Measurements from ENCODE around the gene AMPD3. TPM values are rescaled to one million over a fixed set of nuclear protein-coding genes. Genes with fewer than 3 reads are reported as not detected.
"Not testable (repeated sequence)": the region's sequence is repeated elsewhere in the genome, so short reads cannot be mapped to it uniquely, and the experiment has no call there.

The AMPD3 gene
- polyA plus RNA-seq, 3 donors, result 5.6 to 8.1 (median 6.4) TPM

DNA sequence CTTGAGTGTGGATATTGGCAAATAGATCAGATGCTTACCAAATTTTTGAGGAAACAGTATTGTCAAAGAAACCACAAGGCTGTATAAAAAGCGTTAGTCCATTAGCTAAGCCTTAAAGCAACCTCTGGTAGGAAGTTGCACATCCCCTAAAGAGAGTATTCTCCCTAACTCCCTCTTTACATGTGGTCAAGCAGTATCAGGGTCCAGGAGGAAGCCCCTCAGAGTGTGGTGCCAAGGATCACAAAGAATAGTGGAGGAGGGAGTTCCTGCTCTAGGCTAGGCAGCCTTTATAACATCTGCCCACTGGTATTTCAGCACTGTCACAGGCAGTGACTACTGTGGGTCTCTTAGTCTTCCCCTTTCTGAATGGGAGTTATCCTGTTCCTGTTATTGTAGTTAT lies 18.8 kb upstream of the AMPD3 start:
- no peak for DNase-seq

DNA sequence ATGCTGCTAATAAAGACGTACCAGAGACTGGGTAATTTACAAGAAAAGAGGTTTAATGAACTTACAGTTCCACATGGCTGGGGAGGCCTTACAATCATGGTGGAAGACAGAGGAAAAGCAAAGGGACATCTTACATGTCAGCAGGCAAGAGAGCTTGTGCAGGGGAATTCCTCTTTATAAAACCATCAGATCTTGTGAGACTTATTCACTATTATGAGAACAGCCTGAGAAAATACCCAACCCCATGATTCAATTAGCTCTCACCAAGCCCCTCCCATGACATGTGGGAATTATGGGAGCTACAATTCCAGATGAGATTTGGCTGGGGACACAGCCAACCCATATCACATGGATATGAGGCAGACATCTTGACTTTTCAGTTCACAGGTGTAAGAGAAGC lies 18.4 kb upstream of the AMPD3 start:
- DNase-seq, result not testable (repeated sequence)

- DNase-seq, result no peak
These were observed 16.6 kb upstream of the AMPD3 start for GRCh38 chr11:10438458-10438857.

- DNase-seq, result no peak
These were observed 15.7 kb upstream of the AMPD3 start for GRCh38 chr11:10439351-10439750.

GRCh38 chr11:10439924-10440323 lies 15.1 kb upstream of the AMPD3 start:
- no peak for DNase-seq

DNA sequence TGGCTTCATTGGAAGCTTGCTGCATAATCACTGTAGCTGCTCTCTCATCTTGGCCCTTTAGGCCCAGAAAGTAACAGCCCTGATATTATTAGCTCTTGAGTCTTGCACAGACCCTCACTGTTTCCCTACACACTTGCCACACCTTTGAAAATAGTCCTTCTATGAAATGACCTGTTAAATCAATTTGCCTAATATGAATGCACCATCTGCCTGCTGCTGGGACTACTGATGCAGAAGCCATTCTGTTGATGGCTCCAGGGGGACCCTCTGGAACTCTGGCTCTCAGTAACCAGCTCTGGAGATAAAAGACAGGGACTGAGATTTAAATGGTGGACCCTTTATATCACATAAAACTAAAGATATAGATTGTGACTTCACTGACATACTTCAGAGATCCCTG lies 14.7 kb upstream of the AMPD3 start:
- DNase-seq, result no peak

- DNase-seq, result no peak
These were observed 14.0 kb upstream of the AMPD3 start for GRCh38 chr11:10441091-10441490.

- no peak for DNase-seq
These were observed 13.2 kb upstream of the AMPD3 start for GRCh38 chr11:10441652-10442503.

DNA sequence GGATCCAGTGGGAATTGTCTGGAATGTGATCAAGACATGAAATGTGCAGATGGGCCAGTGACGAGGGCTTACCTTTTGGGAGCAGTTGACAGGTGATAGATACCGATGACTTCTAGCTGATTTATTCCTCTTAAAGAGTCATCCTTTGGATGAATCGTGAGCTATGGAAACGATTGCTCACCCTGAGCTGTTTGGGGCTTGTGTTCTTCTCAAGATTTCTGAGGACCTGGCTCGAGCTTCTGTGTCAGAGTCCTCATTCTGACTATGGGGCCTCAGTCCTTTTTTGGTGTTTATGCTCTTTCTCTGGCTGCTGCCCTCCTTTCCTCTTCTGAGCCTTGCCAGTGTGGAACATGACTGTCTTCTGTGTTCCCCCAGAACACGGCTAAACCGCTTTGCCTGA lies 11.9 kb upstream of the AMPD3 start:
- DNase-seq, result no peak

GRCh38 chr11:10443721-10444235 lies 11.3 kb upstream of the AMPD3 start:
- DNase-seq, result no peak

DNA sequence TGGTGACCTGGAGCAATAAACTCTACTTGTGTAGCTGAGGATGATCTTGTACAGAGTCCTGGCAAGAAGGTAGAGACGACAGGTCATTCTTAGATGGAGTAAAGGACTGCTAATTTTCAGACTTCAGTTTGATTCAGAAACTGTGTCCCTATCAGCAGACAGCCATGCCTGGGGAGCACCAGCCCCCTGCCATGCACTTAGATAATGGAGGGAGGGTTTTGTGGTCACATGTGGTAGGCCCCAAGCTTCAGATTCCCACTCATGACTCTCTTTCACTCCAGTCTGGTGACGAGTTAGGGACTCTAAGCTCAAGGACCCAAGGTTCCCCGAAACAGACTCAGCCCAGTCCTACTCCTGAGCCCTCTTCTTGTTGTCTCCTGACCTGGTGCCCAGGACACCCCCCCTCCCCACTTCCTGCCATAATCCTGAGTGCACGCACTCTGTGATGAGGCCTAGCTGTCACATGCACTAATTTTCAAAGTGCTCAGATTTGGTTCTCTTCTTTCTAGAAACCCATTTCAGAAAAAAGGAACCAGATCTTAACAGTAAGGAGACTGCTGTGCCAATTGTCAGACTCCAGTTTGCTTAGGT lies 10.2 kb upstream of the AMPD3 start:
- no peak for DNase-seq

GRCh38 chr11:10447445-10447844 lies 7.6 kb upstream of the AMPD3 start:
- no peak for DNase-seq

GRCh38 chr11:10450462-10451425 lies 4.3 kb upstream of the AMPD3 start:
- peak; percentile 60 for DNase-seq

GRCh38 chr11:10451426-10452116 lies 3.5 kb upstream of the AMPD3 start:
- DNase-seq, result no peak

DNA sequence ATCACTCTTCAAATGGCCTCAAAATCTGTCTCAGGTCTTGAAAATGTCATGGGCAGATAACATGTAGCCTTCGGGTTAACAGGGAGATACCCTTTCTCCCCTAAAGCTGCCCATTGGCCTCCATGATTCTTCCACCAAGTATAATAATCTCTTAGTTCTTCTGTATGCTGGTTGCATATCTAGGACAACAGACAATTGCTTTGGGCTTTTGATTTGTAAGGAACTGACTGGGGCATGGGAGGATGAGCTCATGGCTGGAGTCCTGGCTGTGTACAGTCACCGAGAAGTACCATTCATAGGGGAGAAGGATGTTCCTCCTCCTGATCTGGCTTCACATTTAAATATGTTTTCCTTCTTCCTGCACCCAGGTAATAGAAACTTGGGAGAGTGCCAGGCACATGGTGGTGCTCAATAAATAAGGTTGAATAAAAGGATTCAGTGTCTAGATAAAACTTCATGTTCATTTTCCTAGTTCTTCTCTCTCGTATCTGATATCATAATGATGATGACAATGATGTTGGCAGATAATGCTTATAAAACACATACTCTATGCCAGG lies 2.8 kb upstream of the AMPD3 start:
- DNase-seq, result no peak

DNA sequence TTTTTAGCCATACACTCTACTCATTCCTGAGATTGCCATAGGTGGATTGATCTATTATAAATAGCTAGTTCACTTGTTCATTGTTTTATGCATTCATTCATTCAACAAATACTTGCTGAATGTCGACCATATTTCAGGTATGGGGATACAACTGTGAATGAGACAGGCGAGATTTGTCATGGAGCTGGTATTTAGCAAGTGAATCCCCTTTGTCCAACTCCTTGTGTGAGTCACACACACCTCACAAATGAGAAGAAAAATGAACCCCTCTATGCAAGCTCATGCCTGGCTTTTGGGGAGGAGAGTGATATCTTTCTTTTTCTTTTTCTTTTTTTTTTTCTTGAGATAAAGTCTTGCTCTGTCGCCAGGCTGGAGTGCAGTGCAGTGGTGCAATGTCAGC lies 1.8 kb upstream of the AMPD3 start:
- no peak for DNase-seq

GRCh38 chr11:10455637-10456487 lies 798 bp downstream of the AMPD3 start:
- peak; percentile 42 for DNase-seq

DNA sequence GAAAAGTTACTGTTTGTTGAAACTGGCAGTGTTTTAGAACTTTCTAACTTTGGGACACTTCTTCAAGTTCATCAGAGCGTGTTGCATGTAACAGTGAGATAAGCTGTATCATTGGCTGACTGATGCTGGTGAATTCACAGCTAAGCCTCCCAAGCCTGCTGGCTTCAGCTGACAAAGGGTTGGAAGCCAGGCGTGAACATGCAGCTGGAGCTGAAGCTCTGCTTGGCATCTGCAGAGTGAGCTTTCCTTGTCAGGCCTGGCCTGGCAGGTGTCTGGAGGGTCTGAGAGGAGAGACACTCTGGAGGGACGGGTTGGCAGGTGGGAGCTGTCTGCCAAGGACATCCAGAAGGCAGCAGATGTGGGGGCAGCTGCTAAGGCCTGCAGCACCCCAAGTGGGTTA lies 1.5 kb downstream of the AMPD3 start:
- DNase-seq, result no peak

DNA sequence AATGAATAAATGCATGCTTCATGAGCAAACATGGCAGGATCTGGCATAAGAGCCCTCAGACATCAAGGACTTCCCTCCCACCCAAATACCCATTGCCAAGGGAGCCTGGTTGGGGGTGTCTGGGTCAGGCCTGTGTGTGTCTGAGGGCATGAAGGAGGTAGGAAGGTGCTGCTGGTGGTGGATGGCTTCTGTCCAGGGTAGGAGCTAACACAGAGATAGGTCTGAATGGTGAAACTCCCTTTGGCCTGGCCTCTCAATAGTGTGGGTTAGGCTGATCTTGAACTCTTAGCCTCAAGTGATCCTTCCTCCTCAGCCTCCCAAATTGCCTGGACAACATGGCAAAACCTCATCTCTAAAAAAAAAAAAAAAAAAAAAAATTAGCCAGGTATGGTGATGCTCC lies 2.8 kb downstream of the AMPD3 start:
- DNase-seq, result no peak
